AG04449 (cell line): ENCODE data around the gene RAB43.
"Not testable (repeated sequence)": the region's sequence is repeated elsewhere in the genome, so short reads cannot be mapped to it uniquely, and the experiment has no call there.

Experiments used
- CTCF ChIA-PET: fragments of 350-600 bp; formaldehyde crosslinking; extraction: SDS; loops from one replicate; lab custom pipeline; 2021; ENCODE audit warnings: antibody characterized with exemption; lab: Yijun Ruan, JAX
- POLR2A ChIA-PET: fragments of 400-600, 350-600 bp; formaldehyde crosslinking; extraction: SDS; loops from one replicate; lab custom pipeline; 2020; ENCODE audit warnings: antibody characterized with exemption, inconsistent platforms; lab: Yijun Ruan, JAX
- DNase-seq: peaks from one replicate; pipeline ENCODE4 v3.0.0-alpha.2; 2010; ENCODE audit warnings: low read depth, low spot score
- H3K4me3 ChIP-seq: 2 replicates; pipeline ENCODE4 v1.5.1; 2011; ENCODE audit warnings: low read depth, mild to moderate bottlenecking, control low read depth, low read length
- TF ChIP-seq, protein P1 (sequence below): IDR thresholded peaks from one replicate; pipeline ENCODE4 v1.5.1; 2011; ENCODE audit warnings: mild to moderate bottlenecking, moderate library complexity, low read length, control low read depth, inconsistent platforms; ENCODE audit not compliant: insufficient read depth; ENCODE audit errors: missing control alignments

Gene RAB43

DNA sequence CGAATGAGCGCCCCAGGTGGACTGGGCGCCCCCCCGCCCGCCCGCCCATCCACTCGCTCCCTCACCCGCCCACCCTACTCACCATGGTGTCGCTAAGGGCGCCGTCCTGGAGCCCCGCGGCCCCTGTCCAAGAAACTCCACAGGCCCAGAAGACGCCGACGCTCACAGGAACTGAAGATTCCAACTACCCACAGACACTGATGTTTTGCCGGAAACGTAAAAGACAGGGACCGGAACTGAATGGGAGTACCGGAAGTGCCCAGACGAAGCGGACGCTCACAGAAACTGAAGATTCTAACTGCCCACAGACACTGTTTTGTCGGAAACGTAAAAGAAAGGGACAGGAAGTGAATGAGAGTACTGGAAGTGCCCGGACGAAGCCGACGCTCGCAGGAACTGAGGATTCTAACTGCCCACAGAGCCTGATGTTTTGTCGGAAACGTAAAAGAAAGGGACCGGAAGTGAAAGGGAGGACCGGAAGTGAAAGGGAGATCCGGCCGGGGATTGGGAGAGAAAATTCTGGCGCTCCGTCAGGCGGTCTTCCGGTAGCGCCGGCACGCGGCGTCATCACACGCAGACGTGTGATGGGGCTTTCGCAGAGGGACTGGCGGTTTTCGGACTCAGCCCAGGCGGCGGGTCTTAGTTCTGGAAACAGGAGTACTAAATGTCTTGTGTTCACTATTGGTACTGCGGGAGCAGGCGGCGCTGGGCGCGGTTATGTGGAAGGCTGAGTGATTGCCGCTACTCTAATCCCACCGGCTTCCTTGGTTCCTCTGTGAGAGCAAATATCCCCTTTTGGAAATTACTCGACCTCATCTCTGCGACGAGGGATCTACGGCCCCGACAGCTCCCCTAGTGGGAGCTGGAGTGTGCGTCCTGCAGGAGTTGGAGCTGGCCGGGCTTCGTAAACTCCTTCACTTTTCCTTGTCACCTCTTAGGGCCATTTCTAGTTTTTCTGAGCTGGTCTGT is 39.6 kb upstream of the RAB43 start, which contains the start of gene ISY1:
ISY1 (minus strand) TSS at position 173 of the 969 bp plus-strand sequence; CDS start at position 85, 88 bp downstream.
- peak within 1 kb of the TSS; percentile 80 for H3K4me3 ChIP-seq
- POLR2A ChIA-PET: interaction anchor here (0.6 to 1.7 kb wide), 9 partner anchors 9 to 191 kb away, joined by 3 to 18 read pairs (median 5); partner anchors contain the start of genes CNBP and COPG1
- TF ChIP-seq, protein P1, sequence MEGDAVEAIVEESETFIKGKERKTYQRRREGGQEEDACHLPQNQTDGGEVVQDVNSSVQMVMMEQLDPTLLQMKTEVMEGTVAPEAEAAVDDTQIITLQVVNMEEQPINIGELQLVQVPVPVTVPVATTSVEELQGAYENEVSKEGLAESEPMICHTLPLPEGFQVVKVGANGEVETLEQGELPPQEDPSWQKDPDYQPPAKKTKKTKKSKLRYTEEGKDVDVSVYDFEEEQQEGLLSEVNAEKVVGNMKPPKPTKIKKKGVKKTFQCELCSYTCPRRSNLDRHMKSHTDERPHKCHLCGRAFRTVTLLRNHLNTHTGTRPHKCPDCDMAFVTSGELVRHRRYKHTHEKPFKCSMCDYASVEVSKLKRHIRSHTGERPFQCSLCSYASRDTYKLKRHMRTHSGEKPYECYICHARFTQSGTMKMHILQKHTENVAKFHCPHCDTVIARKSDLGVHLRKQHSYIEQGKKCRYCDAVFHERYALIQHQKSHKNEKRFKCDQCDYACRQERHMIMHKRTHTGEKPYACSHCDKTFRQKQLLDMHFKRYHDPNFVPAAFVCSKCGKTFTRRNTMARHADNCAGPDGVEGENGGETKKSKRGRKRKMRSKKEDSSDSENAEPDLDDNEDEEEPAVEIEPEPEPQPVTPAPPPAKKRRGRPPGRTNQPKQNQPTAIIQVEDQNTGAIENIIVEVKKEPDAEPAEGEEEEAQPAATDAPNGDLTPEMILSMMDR: peak; percentile 89
- CTCF ChIA-PET: interaction anchor here (0.6 to 3.3 kb wide), 19 partner anchors 9 to 191 kb away, joined by 3 to 26 read pairs (median 4); partner anchors contain the start of gene COPG1
- DNase-seq: peak; percentile 63

DNA sequence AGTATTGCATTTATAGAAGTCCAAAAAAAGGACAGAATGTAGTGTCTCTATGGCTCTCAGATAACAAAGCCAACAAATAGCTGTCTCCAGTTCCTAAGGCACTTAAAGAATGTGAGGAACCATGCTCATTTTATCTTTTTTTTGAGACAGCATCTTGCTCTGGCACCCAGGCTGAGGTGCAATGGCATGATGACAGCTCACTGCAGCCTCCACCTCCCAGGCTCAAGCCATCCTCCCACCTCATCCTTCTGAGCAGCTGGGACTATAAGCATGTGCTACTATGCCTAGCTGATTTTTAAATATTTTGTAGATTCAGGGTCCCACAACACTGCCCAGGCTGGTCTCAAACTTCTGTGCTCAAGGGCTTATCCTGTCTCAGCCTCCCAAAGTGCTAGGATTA is 23.2 kb upstream of the RAB43 start:
- POLR2A ChIA-PET: interaction anchor here (0.6 kb wide), 1 partner anchor 101 kb away, joined by 3 read pairs; no protein-coding TSS in a partner anchor

DNA sequence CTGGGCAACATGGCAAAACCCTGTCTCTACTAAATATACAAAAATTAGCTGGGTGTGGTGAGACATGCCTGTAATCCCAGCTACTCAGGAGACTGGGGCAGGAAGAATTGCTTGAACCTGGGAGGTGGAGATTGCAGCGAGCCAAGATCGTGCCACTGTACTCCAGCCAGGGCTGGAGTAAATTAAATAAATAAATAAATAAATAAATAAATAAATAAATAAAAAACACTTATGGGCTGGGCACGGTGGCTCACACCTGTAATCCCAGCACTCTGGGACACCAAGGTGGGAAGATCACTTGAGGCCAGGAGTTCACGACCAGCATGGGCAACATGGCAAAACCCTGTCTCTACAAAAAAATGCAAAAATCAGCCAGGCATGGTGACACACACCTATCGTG is 19.4 kb upstream of the RAB43 start:
- POLR2A ChIA-PET, H3K4me3 ChIP-seq, DNase-seq: not testable (repeated sequence)
- CTCF ChIA-PET: interaction anchor here (0.9 to 1.6 kb wide), 3 partner anchors 13 to 171 kb away, joined by 3 to 6 read pairs (median 4); no protein-coding TSS in a partner anchor

More for the DNA sequence above, 23.2 kb upstream of the RAB43 start:
- CTCF ChIA-PET: interaction anchor here (0.7 to 1.9 kb wide), 7 partner anchors 12 to 175 kb away, joined by 3 to 7 read pairs (median 4); no protein-coding TSS in a partner anchor
- no peak overlapping the region for H3K4me3 ChIP-seq
- DNase-seq: no peak
- TF ChIP-seq, protein P1: no peak

DNA sequence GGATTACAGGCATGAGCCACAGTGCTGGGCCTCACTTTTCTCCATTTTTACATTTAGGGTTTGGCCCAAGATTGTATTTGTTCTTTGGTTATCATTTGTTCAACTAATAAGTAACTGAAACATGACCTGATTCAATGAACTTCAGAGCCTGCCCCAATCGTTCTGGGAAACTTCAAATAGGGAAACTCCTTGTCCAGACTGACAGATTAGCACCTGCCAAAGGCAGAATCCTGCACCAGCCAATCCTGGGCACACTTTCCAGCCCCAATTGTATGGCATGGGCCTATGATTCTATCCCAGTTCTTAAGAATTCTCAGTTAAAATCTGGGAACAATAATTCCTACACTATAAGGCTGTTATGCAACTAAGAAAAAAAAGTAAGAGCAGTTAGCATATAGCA is 18.3 kb upstream of the RAB43 start:
- no peak for DNase-seq
- POLR2A ChIA-PET: no interaction called here
- CTCF ChIA-PET: interaction anchor here (0.9 to 1.6 kb wide), 3 partner anchors 12 to 170 kb away, joined by 4 to 6 read pairs (median 4); partner anchors contain the start of gene RAB43
- TF ChIP-seq, protein P1: no peak
- H3K4me3 ChIP-seq: no peak overlapping the region

DNA sequence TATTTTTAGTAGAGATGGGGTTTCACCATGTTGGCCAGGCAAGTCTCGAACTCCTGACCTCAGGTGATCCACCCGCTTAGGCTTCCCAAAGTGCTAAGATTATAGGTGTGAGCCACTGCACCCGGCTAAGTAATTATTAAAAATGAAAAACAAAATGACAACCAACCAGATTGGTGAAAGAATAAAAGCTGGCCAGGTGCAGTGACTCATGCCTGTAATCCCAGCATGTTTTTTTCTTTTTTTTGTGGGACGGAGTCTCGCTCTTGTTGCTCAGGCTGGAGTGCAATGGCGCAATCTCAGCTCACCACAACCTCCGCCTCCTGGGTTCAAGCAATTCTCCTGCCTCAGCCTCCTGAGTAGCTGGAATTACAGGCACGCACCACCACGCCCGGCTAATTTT is 14.7 kb upstream of the RAB43 start:
- ChIA-PET CTCF (interaction anchor here (1.0 to 1.4 kb wide), 3 partner anchors 13 to 26 kb away, joined by 3 read pairs; no protein-coding TSS in a partner anchor), POLR2A (interaction anchor here (0.6 to 0.8 kb wide), 2 partner anchors 15 to 106 kb away, joined by 3 read pairs; no protein-coding TSS in a partner anchor)

DNA sequence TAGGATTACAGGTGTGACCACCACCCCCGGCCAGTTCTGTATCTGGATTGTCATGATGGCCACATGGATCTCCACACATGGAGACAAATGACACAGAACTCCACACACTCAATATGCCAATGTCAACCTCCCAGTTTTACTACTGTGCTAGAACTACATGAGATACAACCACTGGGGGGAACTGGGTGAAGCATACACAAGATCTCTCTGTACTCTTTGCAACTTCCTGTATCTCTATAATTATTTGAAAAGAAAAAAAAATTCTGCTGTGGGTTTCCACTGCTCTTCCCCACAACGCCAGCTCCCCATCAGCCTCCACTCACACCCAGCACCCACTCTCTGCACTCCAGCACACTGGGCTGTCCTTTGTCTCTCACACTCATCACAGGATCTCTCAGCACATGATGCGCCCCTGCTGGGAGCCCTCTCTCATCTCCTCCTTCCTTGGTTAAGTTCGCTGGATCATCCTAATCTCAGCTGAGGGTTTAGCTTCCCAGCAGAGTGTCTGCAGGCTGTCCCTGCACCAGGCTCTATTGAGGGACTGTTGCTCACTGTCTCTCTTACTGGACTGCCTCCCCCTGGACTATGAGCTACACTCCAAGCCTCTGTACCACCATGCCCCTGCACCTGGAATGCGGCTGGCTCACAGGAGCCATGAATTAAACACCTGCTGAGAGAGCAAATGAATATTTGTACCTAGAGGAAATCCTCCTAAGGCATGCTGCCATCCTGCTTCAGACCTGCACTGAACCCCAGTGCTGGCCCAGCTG is 10.7 kb upstream of the RAB43 start:
- CTCF ChIA-PET: interaction anchor here (1.0 to 1.6 kb wide), 5 partner anchors 14 to 162 kb away, joined by 3 to 5 read pairs (median 4); no protein-coding TSS in a partner anchor
- TF ChIP-seq, protein P1: no peak
- no peak overlapping the region for H3K4me3 ChIP-seq
- no peak for DNase-seq
- POLR2A ChIA-PET: no interaction called here

More for the DNA sequence above, 14.7 kb upstream of the RAB43 start:
- not testable (repeated sequence) for DNase-seq, H3K4me3 ChIP-seq
